Body of pancreas (tissue), 4 donors: Measurements from ENCODE around the gene ZBTB48. TPM values are rescaled to one million over a fixed set of nuclear protein-coding genes. Genes with fewer than 3 reads are reported as not detected.

Experiments used
- ATAC-seq: fragments of 150-250 bp; one replicate; pipeline ENCODE4 v1.9.1; 2016
- DNase-seq, 4 donors: peaks; one replicate each; pipeline ENCODE4 v3.0.0-alpha.2; 2019
- H3K27ac ChIP-seq, 4 donors: fragments of 200-600 bp; sonication (generic); 1 replicate in 3 of 4; 2 replicates in 1 of 4; pipeline versions ENCODE4 v1.5.1 to v1.6.1; 2016 to 2019; ENCODE audit warnings: mild to moderate bottlenecking in 1 of 4, mixed read lengths in 1 of 4, moderate library complexity in 1 of 4
- H3K27me3 ChIP-seq, 2 donors: fragments of 200-600 bp; sonication (generic); one replicate each; pipeline ENCODE4 v1.6.0; 2016; ENCODE audit warnings: mild to moderate bottlenecking in 1 of 2
- H3K36me3 ChIP-seq, 2 donors: fragments of 200-600 bp; sonication (generic); replicated peaks in 1 of 2; 2 replicates each; pipeline ENCODE4 v1.5.1; 2016; ENCODE audit warnings: low read depth in 2 of 2; ENCODE audit not compliant: insufficient read depth in 1 of 2
- H3K4me1 ChIP-seq: fragments of 200-600 bp; sonication (generic); one replicate; pipeline ENCODE4 v1.6.0; 2016
- H3K4me3 ChIP-seq, 2 donors: fragments of 200-600 bp; sonication (generic); 1 replicate in 1 of 2; 2 replicates in 1 of 2; pipeline ENCODE4 v1.5.1; 2016 to 2019
- H3K9me3 ChIP-seq, 3 donors: fragments of 200-600 bp; sonication (generic); 1 replicate in 2 of 3; 2 replicates in 1 of 3; pipeline ENCODE4 v1.5.1; 2016
- POLR2A ChIP-seq, 3 donors: fragments of 450-650 bp; IDR thresholded peaks; one replicate each; pipeline ENCODE4 v1.6.1; 2016; ENCODE audit warnings: antibody characterized with exemption in 3 of 3, mild to moderate bottlenecking in 2 of 3
- WGBS, 2 donors: methylation state at CpG; one replicate each; pipeline ENCODE4 v1.1.5; 2017; 5-methylcytosine and 5-hydroxymethylcytosine counted together
- intact Hi-C: fragments of 100-400 bp; cut with DNase I; formaldehyde crosslinking; loops from one replicate; pipeline ENCODE4 v1.15.1; 2023
- total RNA-seq, 2 donors: library from RNA; depleted of rRNA; stranded (reverse); fragments of >200 nt; gene quantifications; one replicate each; pipeline ENCODE4 v1.1.0, GENCODE V29; 2016
- TF ChIP-seq, protein P1 (sequence below), 7 experiments: fragments of 450-650 bp in 4 of 7; fragments of 200-600 bp in 3 of 7; sonication (generic) in 3 of 7; IDR thresholded peaks; one replicate each; pipeline ENCODE4 v1.5.1; 2016 to 2019; ENCODE audit warnings: antibody characterized with exemption in 7 of 7

Gene ZBTB48
- total RNA-seq, 2 donors from 2014 or later, result 17.4 to 37.6 TPM

DNA sequence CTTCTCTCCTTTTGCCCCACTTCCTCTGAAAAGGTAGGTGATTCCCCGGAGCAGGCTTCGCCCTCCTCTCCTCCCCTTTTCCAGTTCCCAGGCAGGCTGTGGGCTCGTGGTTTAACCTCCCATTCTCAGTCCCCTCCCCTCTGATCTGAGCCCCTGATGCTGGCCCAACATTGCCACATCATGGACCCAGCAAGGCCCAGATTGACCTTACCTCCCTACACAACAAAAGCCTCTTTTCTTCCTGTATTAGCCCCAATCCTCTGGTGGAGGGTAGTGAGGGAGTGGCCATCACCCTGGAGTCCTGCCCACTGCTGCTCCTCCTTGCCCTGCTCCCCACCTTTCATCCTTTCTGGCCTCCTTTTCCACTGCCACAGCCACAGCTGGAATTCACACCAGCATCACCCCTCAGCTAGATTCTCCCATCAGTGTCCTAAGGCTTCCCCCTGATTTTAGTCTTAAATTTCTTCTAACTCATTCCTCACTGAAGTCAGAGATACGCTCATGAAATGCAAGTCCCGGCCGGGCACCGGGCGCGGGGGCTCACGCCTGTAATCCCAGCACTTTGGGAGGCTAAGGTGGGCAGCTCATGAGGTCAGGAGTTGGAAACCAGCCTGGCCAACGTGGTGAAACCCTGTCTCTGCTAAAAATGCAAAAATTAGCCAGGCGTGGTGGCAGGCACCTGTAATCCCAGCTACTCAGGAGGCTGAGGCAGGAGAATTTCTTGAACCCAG, 7.0 kb upstream of the ZBTB48 start:
- no peak for ATAC-seq
- no peak for DNase-seq
- no peaks in the 10 kb centered on the region for H3K9me3 ChIP-seq
- intact Hi-C loops, result no loop called here
- H3K27me3 ChIP-seq, result peaks cover 0 to 3% of the 10 kb centered on the region in 2 donors
- no peak for TF ChIP-seq POLR2A (IDR thresholded peaks at IDR 0.05)
- TF ChIP-seq, protein P1, sequence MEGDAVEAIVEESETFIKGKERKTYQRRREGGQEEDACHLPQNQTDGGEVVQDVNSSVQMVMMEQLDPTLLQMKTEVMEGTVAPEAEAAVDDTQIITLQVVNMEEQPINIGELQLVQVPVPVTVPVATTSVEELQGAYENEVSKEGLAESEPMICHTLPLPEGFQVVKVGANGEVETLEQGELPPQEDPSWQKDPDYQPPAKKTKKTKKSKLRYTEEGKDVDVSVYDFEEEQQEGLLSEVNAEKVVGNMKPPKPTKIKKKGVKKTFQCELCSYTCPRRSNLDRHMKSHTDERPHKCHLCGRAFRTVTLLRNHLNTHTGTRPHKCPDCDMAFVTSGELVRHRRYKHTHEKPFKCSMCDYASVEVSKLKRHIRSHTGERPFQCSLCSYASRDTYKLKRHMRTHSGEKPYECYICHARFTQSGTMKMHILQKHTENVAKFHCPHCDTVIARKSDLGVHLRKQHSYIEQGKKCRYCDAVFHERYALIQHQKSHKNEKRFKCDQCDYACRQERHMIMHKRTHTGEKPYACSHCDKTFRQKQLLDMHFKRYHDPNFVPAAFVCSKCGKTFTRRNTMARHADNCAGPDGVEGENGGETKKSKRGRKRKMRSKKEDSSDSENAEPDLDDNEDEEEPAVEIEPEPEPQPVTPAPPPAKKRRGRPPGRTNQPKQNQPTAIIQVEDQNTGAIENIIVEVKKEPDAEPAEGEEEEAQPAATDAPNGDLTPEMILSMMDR (IDR thresholded peaks at IDR 0.05), result no peak
- no peak overlapping the region for H3K27ac ChIP-seq
- H3K4me3 ChIP-seq, result no peak overlapping the region
- H3K4me1 ChIP-seq, result no peaks in the 10 kb centered on the region
- H3K36me3 ChIP-seq, result no peaks in the 10 kb centered on the region
- 69 to 81% methylated on average over 11 to 12 of the region's 12 CpGs for WGBS, 2 donors

DNA sequence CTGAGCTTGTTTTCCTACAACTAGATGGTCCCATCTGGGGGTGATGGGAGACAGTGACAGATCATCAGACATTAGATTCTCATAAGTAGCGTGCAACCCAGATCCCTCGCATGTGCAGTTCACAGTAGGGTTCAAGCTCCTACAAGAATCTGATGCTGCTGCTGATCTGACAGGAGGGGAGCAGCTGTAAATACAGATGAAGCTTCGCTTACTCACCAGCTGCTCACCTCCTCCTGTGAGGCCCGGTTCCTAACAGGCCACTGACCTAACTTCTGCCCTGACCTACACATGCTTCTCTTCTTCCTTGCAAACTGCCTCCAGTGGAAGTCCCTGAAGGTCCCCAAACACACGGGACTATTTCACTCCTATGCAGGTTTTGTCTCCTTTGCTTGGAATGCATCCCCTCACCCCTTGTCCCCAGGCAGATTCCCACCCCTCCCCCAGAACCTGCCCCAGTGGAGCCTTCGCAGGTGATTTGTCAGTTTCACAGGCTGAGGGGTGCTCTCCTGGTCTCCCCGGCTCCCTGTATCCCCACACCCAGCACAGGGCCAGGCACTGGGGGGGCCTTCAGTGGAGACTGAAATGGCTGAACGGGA, 5.7 kb upstream of the ZBTB48 start:
- WGBS, 2 donors, result 76 to 81% methylated on average over 7 to 8 of the region's 8 CpGs
- no peak for DNase-seq

DNA sequence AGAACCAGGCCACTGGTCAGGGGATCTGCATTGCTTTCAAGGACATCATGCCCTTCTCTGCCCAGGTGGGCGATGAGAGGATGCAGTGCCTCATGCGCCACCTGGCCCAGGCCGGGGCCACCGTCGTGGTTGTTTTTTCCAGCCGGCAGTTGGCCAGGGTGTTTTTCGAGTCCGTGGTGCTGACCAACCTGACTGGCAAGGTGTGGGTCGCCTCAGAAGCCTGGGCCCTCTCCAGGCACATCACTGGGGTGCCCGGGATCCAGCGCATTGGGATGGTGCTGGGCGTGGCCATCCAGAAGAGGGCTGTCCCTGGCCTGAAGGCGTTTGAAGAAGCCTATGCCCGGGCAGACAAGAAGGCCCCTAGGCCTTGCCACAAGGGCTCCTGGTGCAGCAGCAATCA, 5.0 kb upstream of the ZBTB48 start:
- H3K9me3 ChIP-seq, result no peaks in the 10 kb centered on the region

More for the DNA sequence above, 5.7 kb upstream of the ZBTB48 start:
- Histone ChIP-seq H3K4me3 (no peak overlapping the region), H3K27me3 (peaks cover 0 to 3% of the 10 kb centered on the region in 2 donors), H3K27ac (no peak overlapping the region), H3K9me3 (no peaks in the 10 kb centered on the region), H3K4me1 (peaks cover 2% of the 10 kb centered on the region), H3K36me3 (no peaks in the 10 kb centered on the region)
- intact Hi-C loops, result no loop called here
- ATAC-seq, result no peak
- no peak for TF ChIP-seq POLR2A (IDR thresholded peaks at IDR 0.05)
- TF ChIP-seq, protein P1 (IDR thresholded peaks at IDR 0.05), result no peak

DNA sequence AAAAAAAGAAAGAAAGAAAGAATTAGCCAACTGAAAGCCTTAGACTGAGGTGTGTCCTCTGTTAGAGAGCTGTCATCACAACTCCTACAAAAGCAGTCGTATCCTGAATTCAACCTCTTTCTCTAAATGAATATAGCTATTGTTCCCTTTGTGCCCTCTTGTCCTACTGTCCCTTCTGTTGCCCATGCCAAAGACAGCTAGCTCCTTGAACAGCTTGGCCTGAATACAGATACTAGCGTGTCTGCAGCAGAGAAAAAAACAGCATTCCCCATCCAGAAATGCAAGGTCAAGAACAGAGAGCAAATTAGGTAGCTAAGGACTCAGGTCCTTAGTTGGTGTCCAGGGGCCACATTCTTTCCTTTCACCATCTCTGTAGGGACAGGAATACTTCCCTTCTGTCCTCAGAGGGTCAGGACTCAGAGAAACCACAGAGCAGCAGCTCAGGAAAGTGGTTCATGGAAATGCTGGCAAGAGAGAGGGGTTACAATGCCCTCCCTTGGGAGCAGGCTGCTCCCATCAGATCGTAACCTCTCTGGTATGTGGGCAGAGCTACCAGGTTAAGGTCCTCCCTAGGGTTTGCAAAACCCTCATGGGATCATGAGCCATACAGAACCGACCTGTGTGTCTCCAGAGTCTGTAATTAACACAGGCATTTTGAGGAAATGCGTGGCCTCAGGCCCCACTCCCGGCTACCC, 1.8 kb upstream of the ZBTB48 start:
- intact Hi-C loops, result no loop called here
- no peak overlapping the region for H3K27ac ChIP-seq
- no peaks in the 10 kb centered on the region for H3K36me3 ChIP-seq
- H3K4me1 ChIP-seq, result peaks cover 33% of the 10 kb centered on the region
- no peak for DNase-seq
- no peak overlapping the region for H3K4me3 ChIP-seq
- no peak for ATAC-seq
- H3K9me3 ChIP-seq, result no peaks in the 10 kb centered on the region
- TF ChIP-seq, protein P1 (IDR thresholded peaks at IDR 0.05), result no peak
- no peak for TF ChIP-seq POLR2A (IDR thresholded peaks at IDR 0.05)
- WGBS, 2 donors, result 77% methylated on average over 6 of the region's 6 CpGs
- H3K27me3 ChIP-seq, result no peaks in the 10 kb centered on the region

More for the DNA sequence above, 5.0 kb upstream of the ZBTB48 start:
- DNase-seq (no peak), ATAC-seq (no peak)
- H3K4me3 ChIP-seq, result no peak overlapping the region
- H3K36me3 ChIP-seq, result no peaks in the 10 kb centered on the region
- WGBS, 2 donors, result 60 to 79% methylated on average over 1 to 14 of the region's 14 CpGs
- TF ChIP-seq, protein P1 (IDR thresholded peaks at IDR 0.05), result no peak
- TF ChIP-seq POLR2A (IDR thresholded peaks at IDR 0.05), result no peak
- H3K4me1 ChIP-seq, result peaks cover 7% of the 10 kb centered on the region
- no peak overlapping the region for H3K27ac ChIP-seq
- peaks cover 0 to 3% of the 10 kb centered on the region in 2 donors for H3K27me3 ChIP-seq
- intact Hi-C loops, result no loop called here
